H9 (cell line): Measurements from ENCODE around the gene MST1. TPM values are rescaled to one million over a fixed set of nuclear protein-coding genes. Genes with fewer than 3 reads are reported as not detected.

Experiments
- DNase-seq: peaks from one replicate; pipeline ENCODE4 v3.0.0-alpha.2; 2017
- H2AFZ ChIP-seq: one replicate; pipeline ENCODE4 v1.6.1; 2013; ENCODE audit warnings: mild to moderate bottlenecking, low read length, control low read depth, moderate library complexity
- H2AK5ac ChIP-seq: 2 replicates; pipeline ENCODE4 v1.6.1; 2013; ENCODE audit warnings: low read length, control low read depth, mixed read lengths; ENCODE audit not compliant: insufficient read length
- H2BK120ac ChIP-seq: one replicate; pipeline ENCODE4 v1.6.1; 2013; ENCODE audit warnings: low read depth, mild to moderate bottlenecking, low read length, control low read depth, inconsistent platforms; ENCODE audit not compliant: poor library complexity, severe bottlenecking
- H2BK12ac ChIP-seq: 2 replicates; pipeline ENCODE4 v1.6.1; 2013; ENCODE audit warnings: low read length, control low read depth, mixed read lengths, low read depth; ENCODE audit not compliant: insufficient read length
- H2BK15ac ChIP-seq: 2 replicates; pipeline ENCODE4 v1.6.1; 2013; ENCODE audit warnings: low read depth, low read length, control low read depth
- H2BK20ac ChIP-seq: one replicate; pipeline ENCODE4 v1.6.1; 2013; ENCODE audit warnings: low read depth, mild to moderate bottlenecking, low read length, control low read depth, inconsistent platforms; ENCODE audit not compliant: poor library complexity, severe bottlenecking
- H2BK5ac ChIP-seq: 2 replicates; pipeline ENCODE4 v1.6.1; 2013; ENCODE audit warnings: low read length, control low read depth, mixed read lengths; ENCODE audit not compliant: insufficient read length
- H3K14ac ChIP-seq: 2 replicates; pipeline ENCODE4 v1.6.1; 2013; ENCODE audit warnings: low read length, control low read depth; ENCODE audit not compliant: insufficient read depth
- H3K18ac ChIP-seq: 2 replicates; pipeline ENCODE4 v1.6.1; 2013; ENCODE audit warnings: low read depth, mild to moderate bottlenecking, mixed read lengths, low read length, control low read depth; ENCODE audit not compliant: insufficient read length
- H3K23ac ChIP-seq: 2 replicates; pipeline ENCODE4 v1.6.1; 2013; ENCODE audit warnings: low read length, control low read depth, mixed read lengths, low read depth; ENCODE audit not compliant: insufficient read length
- H3K23me2 ChIP-seq: 2 replicates; pipeline ENCODE4 v1.6.1; 2013; ENCODE audit warnings: low read depth, mild to moderate bottlenecking, mixed read lengths, low read length, control low read depth; ENCODE audit not compliant: insufficient read length, poor library complexity, severe bottlenecking
- H3K27ac ChIP-seq: 2 replicates; pipeline ENCODE4 v1.5.1; 2013; ENCODE audit warnings: low read length, control low read depth, mixed read lengths, low read depth; ENCODE audit not compliant: insufficient read length
- H3K27me3 ChIP-seq: 2 replicates; pipeline ENCODE4 v1.6.1; 2013; ENCODE audit warnings: low read length, control low read depth, inconsistent platforms; ENCODE audit not compliant: insufficient read depth
- H3K4ac ChIP-seq: 2 replicates; pipeline ENCODE4 v1.6.1; 2013; ENCODE audit warnings: low read depth, mild to moderate bottlenecking, control low read depth, inconsistent platforms, low read length, moderate library complexity
- H3K4me1 ChIP-seq: 2 replicates; pipeline ENCODE4 v1.6.1; 2013; ENCODE audit warnings: low read length, control low read depth, inconsistent platforms; ENCODE audit not compliant: insufficient read depth
- H3K4me2 ChIP-seq: 2 replicates; pipeline ENCODE4 v1.6.1; 2013; ENCODE audit warnings: low read length, control low read depth, mixed read lengths; ENCODE audit not compliant: insufficient read length, insufficient read depth
- H3K56ac ChIP-seq: 2 replicates; pipeline ENCODE4 v1.6.1; 2013; ENCODE audit warnings: low read depth, mild to moderate bottlenecking, mixed read lengths, low read length, control low read depth; ENCODE audit not compliant: insufficient read length
- H3K79me1 ChIP-seq: 2 replicates; pipeline ENCODE4 v1.6.1; 2013; ENCODE audit warnings: low read depth, mild to moderate bottlenecking, moderate library complexity, low read length, control low read depth, inconsistent platforms; ENCODE audit not compliant: insufficient read depth, poor library complexity, severe bottlenecking
- H3K79me2 ChIP-seq: 2 replicates; pipeline ENCODE4 v1.6.1; 2013; ENCODE audit warnings: low read length, control low read depth, inconsistent platforms; ENCODE audit not compliant: insufficient read depth
- H3K9ac ChIP-seq: 2 replicates; pipeline ENCODE4 v1.6.1; 2013; ENCODE audit warnings: low read length, control low read depth, mixed read lengths; ENCODE audit not compliant: insufficient read length; ENCODE audit errors: extremely low read depth
- H3K9me3 ChIP-seq: one replicate; pipeline ENCODE4 v1.6.1; 2013; ENCODE audit warnings: low read depth, low read length, inconsistent platforms; ENCODE audit not compliant: control insufficient read depth
- H3T11ph ChIP-seq: one replicate; pipeline ENCODE4 v1.6.1; 2013; ENCODE audit warnings: mild to moderate bottlenecking, low read length, control low read depth, inconsistent platforms
- H4K20me1 ChIP-seq: one replicate; pipeline ENCODE4 v1.6.1; 2013; ENCODE audit not compliant: control insufficient read depth, insufficient read length, insufficient read depth
- H4K5ac ChIP-seq: 2 replicates; pipeline ENCODE4 v1.6.1; 2013; ENCODE audit warnings: low read depth, mild to moderate bottlenecking, mixed read lengths, low read length, control low read depth; ENCODE audit not compliant: insufficient read length
- H4K8ac ChIP-seq: replicated peaks from 2 replicates; pipeline ENCODE4 v1.6.1; 2013; ENCODE audit warnings: low read length, control low read depth, mixed read lengths, low read depth; ENCODE audit not compliant: insufficient read length
- H4K91ac ChIP-seq: 2 replicates; pipeline ENCODE4 v1.6.1; 2013; ENCODE audit warnings: low read depth, mild to moderate bottlenecking, moderate library complexity, mixed read lengths, low read length, control low read depth; ENCODE audit not compliant: insufficient read length
- H3K27ac Mint-ChIP-seq, 3 experiments: 2 replicates in 2 of 3; 3 replicates in 1 of 3; pipeline ENCODE4 v1.8.0; 2020 to 2021; ENCODE audit warnings: mixed read lengths in 3 of 3, mild to moderate bottlenecking in 1 of 3, moderate library complexity in 1 of 3
- H3K27me3 Mint-ChIP-seq: 2 replicates; pipeline ENCODE4 v1.8.0; 2021; ENCODE audit warnings: low read depth, mild to moderate bottlenecking, moderate library complexity, mixed read lengths
- H3K36me3 Mint-ChIP-seq, 3 experiments: 2 replicates in 2 of 3; 3 replicates in 1 of 3; pipeline ENCODE4 v1.8.0; 2020 to 2021; ENCODE audit warnings: low read depth in 3 of 3, mixed read lengths in 3 of 3; ENCODE audit not compliant: insufficient read depth in 1 of 3
- H3K4me1 Mint-ChIP-seq, 2 experiments: 2 replicates each; pipeline ENCODE4 v1.8.0; 2020; ENCODE audit warnings: mixed read lengths in 2 of 2
- H3K4me3 Mint-ChIP-seq, 2 experiments: 2 replicates in 1 of 2; 3 replicates in 1 of 2; pipeline ENCODE4 v1.8.0; 2020 to 2021; ENCODE audit warnings: mild to moderate bottlenecking in 2 of 2, mixed read lengths in 2 of 2, moderate library complexity in 1 of 2
- H3K9me3 Mint-ChIP-seq, 2 experiments: 2 replicates in 1 of 2; 3 replicates in 1 of 2; pipeline ENCODE4 v1.8.0; 2020; ENCODE audit warnings: mild to moderate bottlenecking in 2 of 2, mixed read lengths in 2 of 2, moderate library complexity in 1 of 2
- CTCF ChIP-seq: fragments of 200-600 bp; sonication (generic); conservative IDR thresholded peaks from 3 replicates; pipeline ENCODE4 v1.8.0; 2021; ENCODE audit warnings: antibody characterized with exemption, mild to moderate bottlenecking
- WGBS: extraction: QIAGEN DNeasy Blood & Tissue Kit; methylation state at CpG from one replicate; pipeline ENCODE4 v1.1.7; 2013; ENCODE audit warnings: missing lambda C conversion rate, low lambda C conversion rate, mixed read lengths; ENCODE audit not compliant: insufficient read length; ENCODE audit errors: extremely low coverage; 5-methylcytosine and 5-hydroxymethylcytosine counted together
- total RNA-seq: library from RNA; stranded (reverse); gene quantifications from 2 replicates; pipeline ENCODE4 v1.2.1, GENCODE V29; 2021

The MST1 gene
- total RNA-seq, 1 experiment from 2014 or later, result 8.9 TPM

- Mint-ChIP-seq H3K27ac (peak overlapping the region in 2 of 3 experiments; percentile 6 to 79; a peak in 2 of 7 replicates), H3K4me3 (no peak overlapping the region), H3K27me3 (no peaks in the 10 kb centered on the region; the same call in 1 of the 2 replicates), H3K4me1 (peaks cover 23 to 31% of the 10 kb centered on the region in 2 experiments), H3K9me3 (no peaks in the 10 kb centered on the region), H3K36me3 (no peaks in the 10 kb centered on the region; a peak in 1 of 7 replicates)
- Histone ChIP-seq H4K91ac (no peak overlapping the region), H2BK12ac (no peak overlapping the region), H3K18ac (no peak overlapping the region), H2AK5ac (no peak overlapping the region), H3K79me2 (no peaks in the 10 kb centered on the region), H3K79me1 (no peaks in the 10 kb centered on the region), H4K8ac (no peak overlapping the region), H2BK15ac (no peak overlapping the region), H2BK120ac (no peak overlapping the region), H3K9me3 (no peaks in the 10 kb centered on the region), H3K14ac (no peak overlapping the region), H3K27ac (no peak overlapping the region), H3K56ac (no peak overlapping the region), H2AFZ (no peak overlapping the region), H4K20me1 (no peaks in the 10 kb centered on the region), H2BK5ac (no peak overlapping the region), H2BK20ac (no peak overlapping the region), H3K4ac (no peak overlapping the region), H3K4me1 (no peaks in the 10 kb centered on the region; the same call in 1 of the 2 replicates), H3K4me2 (no peak overlapping the region), H4K5ac (no peak overlapping the region), H3T11ph (no peak overlapping the region), H3K23ac (no peak overlapping the region), H3K23me2 (no peaks in the 10 kb centered on the region), H3K9ac (no peak overlapping the region), H3K27me3 (no peaks in the 10 kb centered on the region)
- WGBS, result no CpG with 5 or more reads among the region's 25 CpGs
- no peak for DNase-seq
- TF ChIP-seq CTCF, result no peak
These were observed 21.4 kb downstream of the MST1 start for GRCh38 chr3:49667701-49668413.
